ENCODE measurements around the gene FBXL16. TPM values are rescaled to one million over a fixed set of nuclear protein-coding genes. Genes with fewer than 3 reads are reported as not detected.

FBXL16 gene
- total and polyA plus RNA-seq, 2 experiments from 2014 or later, result 0.07 to 0.28 TPM

- WGBS (ENCODE audit: low lambda C conversion rate, missing lambda C conversion rate), result 93% methylated on average over 36 of the region's 52 CpGs
- TF ChIP-seq, protein P1, sequence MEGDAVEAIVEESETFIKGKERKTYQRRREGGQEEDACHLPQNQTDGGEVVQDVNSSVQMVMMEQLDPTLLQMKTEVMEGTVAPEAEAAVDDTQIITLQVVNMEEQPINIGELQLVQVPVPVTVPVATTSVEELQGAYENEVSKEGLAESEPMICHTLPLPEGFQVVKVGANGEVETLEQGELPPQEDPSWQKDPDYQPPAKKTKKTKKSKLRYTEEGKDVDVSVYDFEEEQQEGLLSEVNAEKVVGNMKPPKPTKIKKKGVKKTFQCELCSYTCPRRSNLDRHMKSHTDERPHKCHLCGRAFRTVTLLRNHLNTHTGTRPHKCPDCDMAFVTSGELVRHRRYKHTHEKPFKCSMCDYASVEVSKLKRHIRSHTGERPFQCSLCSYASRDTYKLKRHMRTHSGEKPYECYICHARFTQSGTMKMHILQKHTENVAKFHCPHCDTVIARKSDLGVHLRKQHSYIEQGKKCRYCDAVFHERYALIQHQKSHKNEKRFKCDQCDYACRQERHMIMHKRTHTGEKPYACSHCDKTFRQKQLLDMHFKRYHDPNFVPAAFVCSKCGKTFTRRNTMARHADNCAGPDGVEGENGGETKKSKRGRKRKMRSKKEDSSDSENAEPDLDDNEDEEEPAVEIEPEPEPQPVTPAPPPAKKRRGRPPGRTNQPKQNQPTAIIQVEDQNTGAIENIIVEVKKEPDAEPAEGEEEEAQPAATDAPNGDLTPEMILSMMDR (IDR thresholded peaks at IDR 0.05; ENCODE audit: poor library complexity), result no peak
- TF ChIP-seq EZH2 (IDR thresholded peaks at IDR 0.05; ENCODE audit: borderline replicate concordance) (no peak), EZH2phosphoT487 (IDR thresholded peaks at IDR 0.05; ENCODE audit: low read depth, severe bottlenecking, unreplicated experiment) (no peak)
- Histone ChIP-seq H3K79me2 (peaks cover 23% of the 10 kb centered on the region), H3K27me3 (no peaks in the 10 kb centered on the region), H3K4me3 (no peak overlapping the region), H4K20me1 (ENCODE audit: insufficient read depth, poor library complexity, severe bottlenecking) (no peaks in the 10 kb centered on the region), H3K9me3 (ENCODE audit: low read depth) (no peaks in the 10 kb centered on the region), H3K9me2 (replicated peaks; ENCODE audit: insufficient read depth) (no peaks in the 10 kb centered on the region), H3K4me1 (ENCODE audit: insufficient read depth) (peaks cover 12% of the 10 kb centered on the region), H3K36me3 (replicated peaks; ENCODE audit: insufficient read depth, low read depth) (no peaks in the 10 kb centered on the region), H3K27ac (no peak overlapping the region), H3K4me2 (no peak overlapping the region), H2AFZ (no peak overlapping the region)
- no peak for DNase-seq (ENCODE audit: low spot score)
These were observed 34.9 kb downstream of the FBXL16 start for GRCh38 chr16:670485-671352.

DNA sequence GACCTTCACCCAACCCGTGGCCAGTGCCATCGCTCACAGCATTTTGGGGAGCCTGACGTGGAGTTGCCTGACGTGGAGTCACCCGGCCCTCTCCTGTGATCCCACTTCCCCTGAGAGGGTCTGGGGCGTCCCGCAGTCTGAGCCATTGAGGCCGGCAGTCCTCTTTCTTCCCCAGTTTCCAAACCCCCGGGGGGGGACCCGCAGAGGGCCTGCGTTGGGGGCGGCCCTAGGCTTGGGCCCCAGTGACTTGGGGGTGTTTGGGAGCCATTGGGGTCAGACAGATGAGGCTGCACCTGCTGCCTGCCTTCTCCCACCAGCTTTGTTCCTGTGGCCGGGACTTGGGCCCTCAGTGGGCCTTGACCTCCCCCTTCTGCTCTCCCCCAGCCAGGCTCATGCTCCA, 35.9 kb downstream of the FBXL16 start:
- peaks cover 4% of the 10 kb centered on the region for H3K4me1 ChIP-seq (ENCODE audit: insufficient read depth)
- TF ChIP-seq EZH2 (IDR thresholded peaks at IDR 0.05; ENCODE audit: borderline replicate concordance), result no peak
- TF ChIP-seq, protein P1 (IDR thresholded peaks at IDR 0.05; ENCODE audit: poor library complexity), result no peak
- no peak for TF ChIP-seq EZH2phosphoT487 (IDR thresholded peaks at IDR 0.05; ENCODE audit: low read depth, severe bottlenecking, unreplicated experiment)
- no peak overlapping the region for H3K4me3 ChIP-seq
- peak overlapping the region; percentile 96 for H3K4me2 ChIP-seq
- H4K20me1 ChIP-seq (ENCODE audit: insufficient read depth, poor library complexity, severe bottlenecking), result no peaks in the 10 kb centered on the region
- no peak for DNase-seq (ENCODE audit: low spot score)
- H2AFZ ChIP-seq, result no peak overlapping the region
- no peaks in the 10 kb centered on the region for H3K36me3 ChIP-seq (replicated peaks; ENCODE audit: insufficient read depth, low read depth)
- H3K27ac ChIP-seq, result no peak overlapping the region
- no peaks in the 10 kb centered on the region for H3K9me3 ChIP-seq (ENCODE audit: low read depth)
- no peaks in the 10 kb centered on the region for H3K9me2 ChIP-seq (replicated peaks; ENCODE audit: insufficient read depth)
- H3K27me3 ChIP-seq, result no peaks in the 10 kb centered on the region
- WGBS (ENCODE audit: low lambda C conversion rate, missing lambda C conversion rate), result 99% methylated on average over 13 of the region's 13 CpGs
- H3K79me2 ChIP-seq, result peaks cover 23% of the 10 kb centered on the region

DNA sequence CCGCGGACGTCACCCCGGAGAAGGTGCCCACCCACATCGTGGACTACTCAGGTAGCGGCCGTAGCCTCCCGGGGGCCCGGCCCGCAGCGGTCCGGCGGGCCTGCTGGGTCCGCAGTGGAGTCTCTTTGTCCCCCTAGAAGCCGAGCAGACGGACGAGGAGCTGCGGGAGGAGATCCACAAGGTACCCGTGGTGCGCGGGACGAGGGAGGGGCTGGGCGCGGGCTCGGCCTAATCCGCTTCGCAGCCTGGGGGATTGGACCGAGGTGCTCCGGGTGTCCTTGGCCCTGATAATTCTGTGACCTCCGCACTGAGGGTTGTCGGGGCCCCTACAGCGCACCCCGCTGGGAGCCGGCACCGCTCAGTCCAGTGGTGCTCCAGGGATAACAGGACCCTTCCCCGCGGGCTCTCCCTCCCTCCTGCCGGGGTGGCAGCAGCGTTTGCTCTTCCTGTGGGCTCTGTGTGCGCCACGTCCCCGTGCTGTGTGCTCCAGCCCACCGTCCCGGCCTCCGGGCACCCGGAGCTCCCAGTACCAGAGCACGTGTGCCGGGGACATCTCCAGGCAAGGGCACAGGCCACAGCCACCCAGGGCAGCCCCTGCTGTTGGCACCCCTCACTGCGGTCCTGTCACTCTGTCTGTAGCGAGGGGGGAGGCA, 37.0 kb downstream of the FBXL16 start:
- Histone ChIP-seq H3K4me1 (ENCODE audit: insufficient read depth) (peaks cover 4% of the 10 kb centered on the region), H3K36me3 (replicated peaks; ENCODE audit: insufficient read depth, low read depth) (no peaks in the 10 kb centered on the region), H3K4me3 (peak overlapping the region; percentile 92), H3K27me3 (no peaks in the 10 kb centered on the region), H3K79me2 (peaks cover 23% of the 10 kb centered on the region), H4K20me1 (ENCODE audit: insufficient read depth, poor library complexity, severe bottlenecking) (no peaks in the 10 kb centered on the region), H2AFZ (peak overlapping the region; percentile 84), H3K4me2 (peak overlapping the region; percentile 96), H3K9me2 (replicated peaks; ENCODE audit: insufficient read depth) (no peaks in the 10 kb centered on the region), H3K27ac (peak overlapping the region; percentile 74), H3K9me3 (ENCODE audit: low read depth) (no peaks in the 10 kb centered on the region)
- WGBS (ENCODE audit: low lambda C conversion rate, missing lambda C conversion rate), result 17% methylated on average over 42 of the region's 50 CpGs
- DNase-seq (ENCODE audit: low spot score), result no peak
- TF ChIP-seq EZH2 (IDR thresholded peaks at IDR 0.05; ENCODE audit: borderline replicate concordance) (no peak), EZH2phosphoT487 (IDR thresholded peaks at IDR 0.05; ENCODE audit: low read depth, severe bottlenecking, unreplicated experiment) (no peak)
- TF ChIP-seq, protein P1 (IDR thresholded peaks at IDR 0.05; ENCODE audit: poor library complexity), result no peak
